ENCODE results near the gene APOLD1.
A peak's percentile ranks its signal among the peaks of the same experiment; 100 is the strongest.
"Not testable (repeated sequence)": the region's sequence is repeated elsewhere in the genome, so short reads cannot be mapped to it uniquely, and the experiment has no call there.

The APOLD1 gene

DNA sequence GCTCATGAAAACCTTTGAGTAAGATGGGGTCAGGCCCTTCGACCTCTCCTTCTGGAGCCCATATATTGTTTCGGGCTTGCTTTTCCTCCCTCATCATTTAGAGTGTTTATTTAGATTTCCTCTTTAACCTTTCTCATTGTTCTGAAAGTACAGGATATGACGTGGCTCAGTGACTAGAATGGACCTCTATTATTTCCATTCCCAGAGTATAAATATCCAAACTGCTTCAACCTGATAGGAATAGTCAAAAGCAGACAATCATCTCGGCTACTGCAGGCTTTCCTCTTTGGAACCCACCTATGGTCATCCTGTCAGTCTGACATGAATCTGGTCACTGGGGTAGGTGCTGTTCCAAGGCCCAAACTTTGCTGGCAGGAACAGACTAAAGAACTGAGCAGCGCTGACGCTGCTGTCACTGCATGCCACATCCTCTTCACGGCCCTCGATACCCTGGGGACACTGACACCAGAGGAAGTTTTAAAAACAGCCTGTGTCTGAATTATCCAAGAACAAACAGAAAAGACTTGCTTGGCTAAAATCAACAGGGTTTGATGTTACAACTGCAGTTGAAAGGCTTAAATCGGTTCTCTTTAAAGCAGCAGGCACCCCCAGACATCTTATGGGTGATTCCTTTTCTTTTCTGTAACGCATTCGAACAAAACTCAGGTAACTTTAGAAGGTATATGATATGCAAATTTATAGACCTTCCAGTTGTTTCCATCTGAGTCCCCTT lies 22.7 kb downstream of the APOLD1 start:
- DNase-seq (ENCODE audit: low spot score in 2 of 2), result no peak
- Histone ChIP-seq H3K4me1 (peaks cover 3% of the 10 kb centered on the region; the same call in 1 of the 2 replicates), H3K4me3 (no peak overlapping the region)

DNA sequence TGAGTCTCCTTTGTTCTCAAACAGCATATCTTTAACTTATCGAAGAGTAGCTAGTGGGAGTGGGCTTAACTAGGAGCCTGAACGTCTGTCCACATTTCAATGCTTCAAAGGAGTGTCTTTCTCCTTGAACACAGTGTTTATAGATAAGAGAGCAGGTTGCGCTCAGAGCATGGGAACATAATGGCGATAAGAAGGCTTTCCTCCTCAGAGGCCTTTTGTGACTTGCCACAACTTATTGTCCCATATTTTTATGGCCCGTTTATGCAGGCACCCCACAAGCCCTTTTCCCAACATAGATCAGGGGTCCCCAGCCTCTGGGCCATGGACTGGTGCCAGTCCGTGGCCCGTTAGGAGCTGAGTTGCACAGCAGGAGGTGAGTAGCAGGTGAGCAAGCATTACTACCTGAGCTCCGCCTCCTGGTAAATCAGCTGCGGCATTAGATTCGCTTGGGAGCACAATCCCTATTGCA lies 25.1 kb downstream of the APOLD1 start:
- H3K9me3 ChIP-seq, result no peaks in the 10 kb centered on the region
- peaks cover 15% of the 10 kb centered on the region for H3K36me3 ChIP-seq (replicated peaks)
- in situ Hi-C loops (cut with MboI; ENCODE audit: low sequenced_read_pairs), result no loop called here
- no peaks in the 10 kb centered on the region for H3K27me3 ChIP-seq (ENCODE audit: low read depth)
- H3K4me3 ChIP-seq, result no peak overlapping the region
- H3K4me1 ChIP-seq, result peaks cover 13% of the 10 kb centered on the region
- DNase-seq (ENCODE audit: low spot score in 2 of 2), result no peak

More for the DNA sequence above, 22.7 kb downstream of the APOLD1 start:
- H3K9me3 ChIP-seq, result no peaks in the 10 kb centered on the region
- in situ Hi-C loops (cut with MboI; ENCODE audit: low sequenced_read_pairs), result no loop called here
- H3K36me3 ChIP-seq (replicated peaks), result no peaks in the 10 kb centered on the region
- no peaks in the 10 kb centered on the region for H3K27me3 ChIP-seq (ENCODE audit: low read depth)

DNA sequence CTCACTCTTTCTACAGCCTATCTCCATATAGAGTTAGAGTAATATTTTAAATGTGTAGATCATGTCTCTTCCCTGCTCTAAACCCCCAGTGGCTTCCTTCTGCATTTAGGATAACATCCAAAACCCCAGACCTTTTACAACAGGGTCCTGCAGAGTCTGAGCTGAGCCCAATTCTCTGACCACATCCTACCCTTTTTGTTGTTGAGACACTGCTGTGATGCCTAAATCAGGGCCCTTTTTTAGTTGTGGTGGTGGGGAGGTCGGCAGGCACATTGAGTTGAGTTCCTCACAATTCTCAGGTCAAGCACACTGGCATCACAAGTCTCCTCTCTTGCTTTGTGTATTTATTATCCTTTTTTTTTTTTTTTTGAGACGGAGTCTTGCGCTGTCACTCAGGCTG lies 25.9 kb downstream of the APOLD1 start:
- Histone ChIP-seq H3K36me3 (replicated peaks) (peaks cover 21% of the 10 kb centered on the region), H3K4me1 (peaks cover 17% of the 10 kb centered on the region), H3K27me3 (ENCODE audit: low read depth) (no peaks in the 10 kb centered on the region), H3K9me3 (no peaks in the 10 kb centered on the region), H3K4me3 (no peak overlapping the region)
- in situ Hi-C loops (cut with MboI; ENCODE audit: low sequenced_read_pairs), result no loop called here
- no peak for DNase-seq (ENCODE audit: low spot score in 2 of 2)

DNA sequence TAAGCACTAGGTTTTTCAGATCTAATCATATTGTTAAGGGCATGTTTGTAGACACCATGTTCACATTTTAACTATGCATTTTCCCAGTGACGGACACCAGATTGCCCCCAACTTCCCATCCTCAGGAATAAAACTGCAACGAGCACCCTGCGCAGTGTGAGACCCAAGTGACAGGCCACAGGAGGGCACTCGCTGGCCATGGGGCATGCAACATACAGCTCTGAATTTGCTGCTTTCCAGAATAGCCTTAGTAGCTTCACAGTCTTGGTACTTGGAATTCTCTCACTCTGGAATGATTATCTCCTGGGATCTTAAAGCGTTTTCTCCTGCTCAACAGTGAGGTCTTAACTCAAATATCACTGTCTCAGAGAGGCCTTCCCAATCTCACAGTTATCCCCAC lies 26.7 kb downstream of the APOLD1 start:
- in situ Hi-C loops (cut with MboI; ENCODE audit: low sequenced_read_pairs), result no loop called here
- Histone ChIP-seq H3K27me3 (ENCODE audit: low read depth) (no peaks in the 10 kb centered on the region), H3K9me3 (no peaks in the 10 kb centered on the region), H3K4me3 (no peak overlapping the region), H3K36me3 (replicated peaks) (peaks cover 27% of the 10 kb centered on the region), H3K4me1 (peaks cover 17% of the 10 kb centered on the region)
- DNase-seq (ENCODE audit: low spot score in 2 of 2), result no peak

DNA sequence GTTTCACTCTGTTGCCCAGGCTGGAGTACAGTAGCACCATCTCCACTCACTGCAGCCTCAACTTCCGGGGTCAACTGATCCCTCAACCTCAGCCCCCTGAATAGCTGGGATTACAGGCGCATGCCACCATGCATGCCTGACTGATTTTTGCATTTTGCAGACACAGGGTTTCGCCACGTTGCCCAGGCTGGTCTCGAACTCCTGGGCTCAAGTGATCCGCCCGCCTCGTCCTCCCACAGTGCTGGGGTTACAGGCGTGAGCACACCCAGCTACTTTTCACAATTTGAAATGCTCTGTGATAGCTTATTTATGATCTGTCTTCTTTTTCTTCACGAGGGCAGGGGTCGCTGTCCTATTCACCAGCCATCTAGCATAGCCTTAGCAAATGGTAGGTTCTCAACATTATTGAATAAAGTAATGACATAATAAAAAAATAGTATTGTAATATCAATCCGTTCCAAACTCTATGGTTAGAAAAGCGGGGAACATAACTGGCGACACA lies 27.2 kb downstream of the APOLD1 start:
- Histone ChIP-seq H3K9me3 (no peaks in the 10 kb centered on the region), H3K36me3 (replicated peaks) (peaks cover 31% of the 10 kb centered on the region), H3K27me3 (ENCODE audit: low read depth) (no peaks in the 10 kb centered on the region), H3K4me3 (peak overlapping the region; percentile 58), H3K4me1 (peaks cover 17% of the 10 kb centered on the region)
- in situ Hi-C loops (cut with MboI; ENCODE audit: low sequenced_read_pairs), result no loop called here
- DNase-seq (ENCODE audit: low spot score in 2 of 2), result no peak

DNA sequence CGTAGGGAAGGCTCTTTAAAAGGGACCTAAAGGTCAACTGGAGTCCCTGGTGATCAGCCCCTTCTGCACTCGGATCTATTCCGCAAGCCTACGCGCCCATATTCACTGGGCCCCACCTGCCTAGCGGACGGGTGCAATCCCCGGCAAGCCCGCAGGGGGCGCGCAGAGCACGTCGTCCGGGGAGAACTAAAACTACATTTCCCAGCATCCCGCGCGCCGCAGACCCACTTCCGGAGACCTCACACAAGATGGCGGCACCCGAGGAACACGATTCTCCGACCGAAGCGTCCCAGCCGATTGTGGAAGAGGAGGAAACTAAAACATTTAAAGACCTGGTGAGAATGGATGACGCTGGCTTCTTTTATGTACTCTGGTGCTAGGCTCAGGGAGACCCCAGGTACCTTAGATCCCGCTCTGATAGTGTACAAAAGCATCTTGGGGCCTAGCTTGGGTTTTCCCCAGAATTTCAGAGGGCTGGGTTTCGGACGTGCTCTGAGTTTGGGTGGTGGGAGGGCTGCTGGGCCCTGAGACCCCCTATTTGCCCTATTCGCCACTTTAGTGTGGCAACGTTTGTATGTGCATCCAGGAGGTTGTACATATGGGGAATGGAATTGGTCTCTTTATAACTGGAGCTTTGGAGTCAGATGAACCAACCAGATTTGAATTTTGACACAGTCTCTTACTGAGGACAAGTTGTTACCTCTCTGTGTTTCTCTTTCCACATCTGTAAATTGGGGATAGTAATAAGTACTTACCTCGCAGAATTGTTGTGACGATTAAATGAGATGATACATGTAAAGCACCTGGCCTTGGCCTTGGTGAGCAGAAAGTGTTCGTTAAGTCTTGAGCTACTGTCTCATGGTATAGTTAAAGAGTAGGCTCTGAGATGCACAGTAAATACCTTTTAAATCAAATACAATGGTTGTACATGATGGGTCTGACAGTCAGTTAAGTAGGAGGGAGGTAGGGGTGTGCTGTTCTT lies 28.0 kb downstream of the APOLD1 start, which contains the start of gene DDX47:
DDX47 (plus strand) TSS at position 227 of the 982 bp plus-strand sequence; CDS start at position 249, 22 bp downstream.
- peak; percentile 84 to 98 for DNase-seq (ENCODE audit: low spot score in 2 of 2)
- peak within 1 kb of the TSS; percentile 58 for H3K4me3 ChIP-seq
- no peaks in the 10 kb centered on the region for H3K27me3 ChIP-seq (ENCODE audit: low read depth)
- peaks cover 17% of the 10 kb centered on the region for H3K4me1 ChIP-seq
- peaks cover 31% of the 10 kb centered on the region for H3K36me3 ChIP-seq (replicated peaks)
- in situ Hi-C loops (cut with MboI; ENCODE audit: low sequenced_read_pairs), result no loop called here
- no peaks in the 10 kb centered on the region for H3K9me3 ChIP-seq

DNA sequence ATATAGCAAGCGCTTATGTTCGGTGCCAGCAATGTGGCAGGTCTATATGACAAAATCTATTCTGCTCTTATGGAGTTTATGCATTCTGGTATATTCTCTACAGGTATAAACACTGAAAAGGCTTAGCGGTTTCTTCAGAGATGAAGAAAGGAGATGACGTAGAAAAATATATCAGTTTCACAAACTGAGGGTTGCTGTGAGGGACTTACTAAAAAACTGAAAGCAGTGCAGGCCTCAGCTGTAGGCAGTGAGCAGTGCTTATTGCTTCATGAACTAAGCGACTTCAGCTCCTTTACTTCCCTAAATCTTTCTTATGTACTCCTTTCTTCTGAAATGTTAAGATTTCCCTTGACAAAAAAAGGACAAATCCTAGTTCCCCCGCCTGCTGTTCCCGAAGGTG lies 32.2 kb downstream of the APOLD1 start:
- Histone ChIP-seq H3K4me1 (peaks cover 17% of the 10 kb centered on the region), H3K4me3 (no peak overlapping the region)

DNA sequence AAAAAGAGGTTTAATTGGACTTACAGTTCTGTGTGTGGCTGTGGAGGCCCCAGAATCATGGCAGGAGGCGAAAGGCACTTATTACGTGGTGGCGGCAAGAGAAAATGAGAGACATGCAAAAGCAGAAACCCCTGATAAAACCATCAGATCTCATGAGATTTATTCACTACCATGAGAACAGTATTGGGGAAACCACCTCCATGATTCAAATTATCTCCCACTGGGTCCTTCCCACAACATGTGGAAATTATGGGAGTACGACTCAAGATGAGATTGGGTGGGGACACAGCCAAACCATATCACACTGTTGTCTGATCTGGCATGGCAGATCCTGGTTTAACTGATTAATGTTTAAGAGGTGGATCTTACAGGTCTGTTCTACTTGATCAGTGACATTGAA lies 33.2 kb downstream of the APOLD1 start:
- Histone ChIP-seq H3K36me3 (replicated peaks) (peaks cover 67% of the 10 kb centered on the region), H3K4me1 (peaks cover 13% of the 10 kb centered on the region), H3K27me3 (ENCODE audit: low read depth) (no peaks in the 10 kb centered on the region), H3K4me3 (no peak overlapping the region), H3K9me3 (no peaks in the 10 kb centered on the region)
- in situ Hi-C loops (cut with MboI; ENCODE audit: low sequenced_read_pairs), result no loop called here
- no peak for DNase-seq (ENCODE audit: low spot score in 2 of 2)

More for the DNA sequence above, 32.2 kb downstream of the APOLD1 start:
- no peaks in the 10 kb centered on the region for H3K27me3 ChIP-seq (ENCODE audit: low read depth)
- in situ Hi-C loops (cut with MboI; ENCODE audit: low sequenced_read_pairs), result no loop called here
- DNase-seq (ENCODE audit: low spot score in 2 of 2), result no peak
- no peaks in the 10 kb centered on the region for H3K9me3 ChIP-seq
- H3K36me3 ChIP-seq (replicated peaks), result peaks cover 57% of the 10 kb centered on the region

DNA sequence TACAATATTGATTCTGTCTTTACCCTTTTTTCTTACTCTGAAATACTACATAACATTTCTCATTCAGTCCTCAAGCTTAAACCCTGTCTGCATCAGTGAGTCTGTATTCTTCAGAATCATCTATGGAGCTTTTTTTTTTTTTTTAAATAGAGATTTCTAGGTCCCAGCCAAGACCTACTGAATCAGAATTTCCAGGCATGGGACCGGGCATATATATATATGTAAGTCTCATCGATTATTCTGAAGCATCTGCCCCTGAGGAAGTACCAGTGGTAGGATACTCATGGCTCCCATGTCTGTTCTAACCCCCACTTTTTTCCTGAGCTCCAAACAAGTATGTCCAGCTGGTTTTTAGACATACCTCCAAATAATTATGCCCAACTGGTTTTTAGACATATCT lies 33.8 kb downstream of the APOLD1 start:
- Histone ChIP-seq H3K36me3 (replicated peaks) (peaks cover 71% of the 10 kb centered on the region), H3K9me3 (no peaks in the 10 kb centered on the region), H3K4me3 (no peak overlapping the region), H3K4me1 (peaks cover 8% of the 10 kb centered on the region), H3K27me3 (ENCODE audit: low read depth) (no peaks in the 10 kb centered on the region)
- DNase-seq (ENCODE audit: low spot score in 2 of 2), result no peak
- in situ Hi-C loops (cut with MboI; ENCODE audit: low sequenced_read_pairs), result no loop called here

DNA sequence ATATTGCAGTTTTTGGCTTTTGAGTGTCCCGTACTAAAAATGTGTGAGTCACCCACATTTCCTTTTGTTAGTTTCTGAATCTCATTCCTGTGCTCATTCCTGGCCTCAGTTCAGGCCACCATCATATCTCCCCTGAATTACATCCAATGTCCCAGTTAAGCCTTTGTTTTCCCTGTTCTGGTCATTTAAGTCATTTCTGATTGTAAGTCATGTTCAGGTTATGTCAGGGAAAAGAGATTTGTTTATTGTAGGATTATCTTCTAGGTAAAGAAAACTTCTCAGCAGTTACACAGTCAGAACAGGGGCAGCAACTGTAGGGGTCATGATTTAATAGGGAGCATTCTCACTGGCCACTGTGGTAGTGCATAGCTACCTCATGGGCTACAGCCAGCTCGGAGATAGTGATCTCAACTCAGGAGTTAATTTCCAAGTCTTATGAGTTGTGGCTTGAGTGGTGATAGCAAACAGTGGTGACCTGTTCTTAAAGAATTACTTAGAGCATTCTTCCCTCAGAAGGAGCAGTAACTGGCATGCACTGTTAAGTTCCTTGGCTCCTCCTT lies 34.4 kb downstream of the APOLD1 start:
- in situ Hi-C loops (cut with MboI; ENCODE audit: low sequenced_read_pairs), result no loop called here
- Histone ChIP-seq H3K9me3 (no peaks in the 10 kb centered on the region), H3K4me1 (peaks cover 6% of the 10 kb centered on the region), H3K36me3 (replicated peaks) (peaks cover 71% of the 10 kb centered on the region), H3K27me3 (ENCODE audit: low read depth) (no peaks in the 10 kb centered on the region), H3K4me3 (no peak overlapping the region)
- DNase-seq (ENCODE audit: low spot score in 2 of 2), result no peak

DNA sequence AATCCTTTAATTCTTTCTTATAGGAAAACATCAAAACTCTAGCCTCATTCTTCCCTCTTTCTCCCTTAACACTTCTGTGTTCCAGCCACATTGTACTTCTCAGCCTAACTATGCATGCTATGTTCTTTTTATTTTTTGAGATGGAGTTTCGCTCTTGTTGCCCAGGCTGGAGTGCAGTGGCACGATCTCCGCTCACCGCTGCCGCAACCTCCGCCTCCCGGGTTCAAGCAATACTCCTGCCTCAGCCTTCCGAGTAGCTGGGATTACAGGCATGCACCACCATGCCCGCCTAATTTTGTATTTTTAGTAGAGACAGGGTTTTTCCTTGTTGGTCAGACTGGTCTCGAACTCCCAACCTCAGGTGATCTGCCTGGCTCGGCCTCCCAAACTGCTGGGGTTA lies 34.9 kb downstream of the APOLD1 start:
- in situ Hi-C loops (cut with MboI; ENCODE audit: low sequenced_read_pairs); DNase-seq (ENCODE audit: low spot score in 2 of 2); H3K9me3 ChIP-seq; H3K4me1 ChIP-seq; H3K27me3 ChIP-seq (ENCODE audit: low read depth); H3K4me3 ChIP-seq: not testable (repeated sequence)
- peaks cover 71% of the 10 kb centered on the region for H3K36me3 ChIP-seq (replicated peaks)

DNA sequence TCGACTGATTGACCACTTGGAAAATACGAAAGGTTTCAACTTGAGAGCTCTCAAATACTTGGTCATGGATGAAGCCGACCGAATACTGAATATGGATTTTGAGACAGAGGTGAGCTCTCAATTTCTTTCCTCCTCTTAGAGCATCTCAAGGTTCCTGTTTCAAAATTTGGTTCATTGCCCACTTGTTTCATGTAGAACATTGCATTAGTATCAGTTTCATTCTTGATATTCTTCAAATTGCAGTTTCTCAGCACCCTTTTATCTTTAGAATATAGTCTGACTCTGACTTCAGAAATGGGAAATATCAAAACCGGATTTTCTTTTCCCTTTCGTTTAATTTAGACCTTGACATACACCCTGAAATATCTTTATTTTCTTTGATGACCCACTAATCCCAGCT lies 36.5 kb downstream of the APOLD1 start:
- Histone ChIP-seq H3K27me3 (ENCODE audit: low read depth) (no peaks in the 10 kb centered on the region), H3K4me1 (no peaks in the 10 kb centered on the region), H3K36me3 (replicated peaks) (peaks cover 75% of the 10 kb centered on the region), H3K9me3 (no peaks in the 10 kb centered on the region), H3K4me3 (no peak overlapping the region)
- in situ Hi-C loops (cut with MboI; ENCODE audit: low sequenced_read_pairs), result no loop called here
- no peak for DNase-seq (ENCODE audit: low spot score in 2 of 2)

DNA sequence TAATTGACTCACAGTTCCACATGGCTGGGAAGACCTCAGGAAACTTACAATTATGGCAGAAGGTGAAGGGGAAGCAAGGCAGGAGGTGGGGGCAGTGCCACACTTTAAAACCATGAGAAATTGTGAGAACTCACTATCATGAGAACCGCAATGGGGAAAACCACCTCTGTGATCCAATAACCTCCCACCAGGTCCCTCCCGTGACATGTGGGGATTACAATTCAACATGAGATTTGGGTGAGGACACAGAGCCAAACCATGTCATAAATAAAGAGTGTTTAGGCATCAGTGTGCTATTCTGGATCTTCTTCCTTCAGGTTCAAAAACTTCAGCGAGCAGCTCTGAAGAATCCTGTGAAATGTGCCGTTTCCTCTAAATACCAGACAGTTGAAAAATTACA lies 37.4 kb downstream of the APOLD1 start:
- in situ Hi-C loops (cut with MboI; ENCODE audit: low sequenced_read_pairs), result no loop called here
- Histone ChIP-seq H3K4me1 (no peaks in the 10 kb centered on the region), H3K27me3 (ENCODE audit: low read depth) (no peaks in the 10 kb centered on the region), H3K36me3 (replicated peaks) (peaks cover 75% of the 10 kb centered on the region), H3K4me3 (no peak overlapping the region), H3K9me3 (no peaks in the 10 kb centered on the region)
- no peak for DNase-seq (ENCODE audit: low spot score in 2 of 2)

Measured in HAP-1 (cell line).